Left ventricle myocardium inferior (tissue), 1 donor: ENCODE results near the gene CLEC18C. TPM values are rescaled to one million over a fixed set of nuclear protein-coding genes. Genes with fewer than 3 reads are reported as not detected.

Experiments
- DNase-seq: peaks from one replicate; pipeline ENCODE4 v3.0.0-alpha.2; 2020
- H3K27ac ChIP-seq: fragments of 200-600 bp; replicated peaks from 2 replicates; pipeline ENCODE4 v1.8.0; 2021
- H3K27me3 ChIP-seq: fragments of 200-600 bp; 2 replicates; pipeline ENCODE4 v1.8.0; 2021; ENCODE audit warnings: low read depth
- H3K36me3 ChIP-seq: fragments of 200-600 bp; 2 replicates; pipeline ENCODE4 v1.8.0; 2021
- H3K4me1 ChIP-seq: fragments of 200-600 bp; 2 replicates; pipeline ENCODE4 v1.8.0; 2021
- H3K4me3 ChIP-seq: fragments of 200-600 bp; 2 replicates; pipeline ENCODE4 v1.8.0; 2021; ENCODE audit warnings: mild to moderate bottlenecking, moderate library complexity
- H3K9me3 ChIP-seq: fragments of 200-600 bp; replicated peaks from 2 replicates; pipeline ENCODE4 v1.8.0; 2021
- intact Hi-C: fragments of 100-400 bp; cut with micrococcal nuclease; formaldehyde crosslinking; loops from one replicate; pipeline ENCODE4 v1.11.0; 2022
- total RNA-seq: library from RNA; stranded (reverse); fragmentation: NEBNext Ultra II Directional; extraction: Animal tissue kit (Norgen Biotek cat#: 25700); gene quantifications from one replicate; pipeline ENCODE4 v1.2.1, GENCODE V29; 2021
- TF ChIP-seq, protein P1 (sequence below): fragments of 200-600 bp; IDR thresholded peaks from 2 replicates; pipeline ENCODE4 v1.8.0; 2021; ENCODE audit warnings: antibody characterized with exemption, mild to moderate bottlenecking, borderline replicate concordance
- donor health status: DM: no; HTN: yes; CAD: no; lungs with severe emphysema.

CLEC18C gene
- total RNA-seq, 1 donor from 2014 or later, result not detected

DNA sequence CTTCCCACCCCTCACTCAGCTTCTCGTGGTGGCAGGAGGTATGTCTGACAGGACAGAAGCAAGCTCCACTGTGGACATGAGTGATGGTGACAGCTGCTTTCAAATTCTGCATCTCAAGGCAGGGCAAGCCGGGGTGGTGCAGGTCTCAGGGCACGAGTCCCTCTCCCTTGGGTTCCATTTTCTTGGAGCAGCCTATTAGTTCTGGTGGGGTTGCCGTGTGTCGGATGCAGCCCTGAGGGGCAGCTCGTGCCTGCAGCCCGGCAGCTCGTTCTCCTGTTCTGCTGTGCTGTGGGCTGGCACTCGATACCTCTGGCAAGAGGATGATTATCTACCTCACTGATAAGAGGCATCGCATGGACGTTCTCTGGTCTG is 16.5 kb upstream of the CLEC18C start:
- no peak overlapping the region for H3K27ac ChIP-seq
- no peaks in the 10 kb centered on the region for H3K27me3 ChIP-seq
- DNase-seq, result no peak
- H3K9me3 ChIP-seq, result no peaks in the 10 kb centered on the region
- H3K36me3 ChIP-seq, result peaks cover 97% of the 10 kb centered on the region
- TF ChIP-seq, protein P1, sequence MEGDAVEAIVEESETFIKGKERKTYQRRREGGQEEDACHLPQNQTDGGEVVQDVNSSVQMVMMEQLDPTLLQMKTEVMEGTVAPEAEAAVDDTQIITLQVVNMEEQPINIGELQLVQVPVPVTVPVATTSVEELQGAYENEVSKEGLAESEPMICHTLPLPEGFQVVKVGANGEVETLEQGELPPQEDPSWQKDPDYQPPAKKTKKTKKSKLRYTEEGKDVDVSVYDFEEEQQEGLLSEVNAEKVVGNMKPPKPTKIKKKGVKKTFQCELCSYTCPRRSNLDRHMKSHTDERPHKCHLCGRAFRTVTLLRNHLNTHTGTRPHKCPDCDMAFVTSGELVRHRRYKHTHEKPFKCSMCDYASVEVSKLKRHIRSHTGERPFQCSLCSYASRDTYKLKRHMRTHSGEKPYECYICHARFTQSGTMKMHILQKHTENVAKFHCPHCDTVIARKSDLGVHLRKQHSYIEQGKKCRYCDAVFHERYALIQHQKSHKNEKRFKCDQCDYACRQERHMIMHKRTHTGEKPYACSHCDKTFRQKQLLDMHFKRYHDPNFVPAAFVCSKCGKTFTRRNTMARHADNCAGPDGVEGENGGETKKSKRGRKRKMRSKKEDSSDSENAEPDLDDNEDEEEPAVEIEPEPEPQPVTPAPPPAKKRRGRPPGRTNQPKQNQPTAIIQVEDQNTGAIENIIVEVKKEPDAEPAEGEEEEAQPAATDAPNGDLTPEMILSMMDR, result no peak
- intact Hi-C loops, result no loop called here
- H3K4me3 ChIP-seq, result no peak overlapping the region
- no peaks in the 10 kb centered on the region for H3K4me1 ChIP-seq

DNA sequence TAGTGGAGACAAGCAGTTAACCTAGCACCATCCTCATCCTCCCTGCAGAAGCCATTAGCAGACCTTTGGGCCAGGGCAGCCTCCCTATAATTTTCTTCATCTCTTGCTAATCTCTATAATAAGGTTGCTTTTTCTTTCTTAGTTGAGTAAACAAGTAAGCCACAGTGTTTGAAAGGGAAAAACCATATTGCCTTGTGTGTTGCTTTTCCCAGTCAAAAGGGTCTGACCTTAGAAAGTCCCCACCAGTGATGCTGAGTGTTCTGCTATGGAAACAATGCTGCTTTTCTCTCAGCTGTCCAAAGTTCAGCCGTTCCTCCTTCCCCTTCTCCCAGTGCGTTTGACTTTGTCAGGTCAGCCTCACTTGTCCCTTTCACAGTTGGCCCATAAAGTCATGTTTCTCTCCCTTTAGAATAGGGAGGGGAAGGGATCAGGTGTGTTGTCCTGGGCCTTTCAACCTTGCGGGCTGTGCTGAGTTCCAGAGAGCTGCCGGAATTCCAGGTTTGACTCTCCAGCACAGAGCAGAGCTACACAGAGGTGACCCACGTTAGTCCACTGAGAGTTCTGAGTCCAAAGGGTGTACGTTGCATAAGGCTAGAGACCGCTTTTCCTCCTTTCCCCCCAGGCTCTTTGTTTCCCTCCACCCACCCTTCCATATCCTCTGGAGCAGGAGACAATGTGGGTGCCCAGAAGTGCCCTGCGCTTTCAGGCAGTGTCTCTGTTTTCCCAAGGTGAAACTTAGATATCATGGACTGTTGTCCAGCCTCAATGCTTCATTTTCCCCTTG is 15.9 kb upstream of the CLEC18C start:
- Histone ChIP-seq H3K9me3 (no peaks in the 10 kb centered on the region), H3K27ac (no peak overlapping the region), H3K27me3 (no peaks in the 10 kb centered on the region), H3K4me3 (no peak overlapping the region), H3K36me3 (peaks cover 97% of the 10 kb centered on the region), H3K4me1 (no peaks in the 10 kb centered on the region)
- intact Hi-C loops, result no loop called here
- TF ChIP-seq, protein P1, result no peak
- no peak for DNase-seq

DNA sequence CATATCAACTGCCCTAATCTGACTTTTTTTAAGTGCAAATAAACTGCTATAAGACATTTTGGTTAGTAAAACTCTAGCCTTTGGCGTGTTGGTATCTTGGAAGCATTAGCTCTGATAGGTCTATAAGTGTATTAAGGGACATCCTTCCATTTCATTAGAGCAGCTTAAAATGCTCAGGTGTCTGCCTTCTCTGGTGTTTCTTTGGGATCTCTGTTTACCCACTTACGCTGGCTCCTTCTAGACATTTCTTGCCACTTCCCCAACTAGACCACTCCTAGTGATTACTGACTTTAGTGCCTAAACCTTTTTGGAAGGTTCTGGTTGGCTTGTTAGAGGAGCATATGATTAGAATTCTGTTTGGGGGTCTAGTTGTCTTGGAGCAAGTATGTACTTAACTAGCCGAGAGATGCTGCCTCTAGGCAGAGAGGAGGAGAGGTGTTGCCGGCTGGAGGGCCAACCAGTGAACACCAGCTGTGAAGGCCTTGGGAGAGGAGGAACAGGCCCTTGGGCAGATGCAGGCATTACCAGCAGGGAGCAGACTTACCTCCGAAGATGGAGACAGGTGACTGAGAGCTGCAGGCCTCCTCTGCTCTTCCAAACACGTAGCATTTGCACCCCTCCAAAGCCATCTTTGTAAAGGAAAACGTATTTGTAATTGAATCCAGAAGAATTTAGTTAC is 15.2 kb upstream of the CLEC18C start:
- no peaks in the 10 kb centered on the region for H3K27me3 ChIP-seq
- intact Hi-C loops, result no loop called here
- no peak for DNase-seq

DNA sequence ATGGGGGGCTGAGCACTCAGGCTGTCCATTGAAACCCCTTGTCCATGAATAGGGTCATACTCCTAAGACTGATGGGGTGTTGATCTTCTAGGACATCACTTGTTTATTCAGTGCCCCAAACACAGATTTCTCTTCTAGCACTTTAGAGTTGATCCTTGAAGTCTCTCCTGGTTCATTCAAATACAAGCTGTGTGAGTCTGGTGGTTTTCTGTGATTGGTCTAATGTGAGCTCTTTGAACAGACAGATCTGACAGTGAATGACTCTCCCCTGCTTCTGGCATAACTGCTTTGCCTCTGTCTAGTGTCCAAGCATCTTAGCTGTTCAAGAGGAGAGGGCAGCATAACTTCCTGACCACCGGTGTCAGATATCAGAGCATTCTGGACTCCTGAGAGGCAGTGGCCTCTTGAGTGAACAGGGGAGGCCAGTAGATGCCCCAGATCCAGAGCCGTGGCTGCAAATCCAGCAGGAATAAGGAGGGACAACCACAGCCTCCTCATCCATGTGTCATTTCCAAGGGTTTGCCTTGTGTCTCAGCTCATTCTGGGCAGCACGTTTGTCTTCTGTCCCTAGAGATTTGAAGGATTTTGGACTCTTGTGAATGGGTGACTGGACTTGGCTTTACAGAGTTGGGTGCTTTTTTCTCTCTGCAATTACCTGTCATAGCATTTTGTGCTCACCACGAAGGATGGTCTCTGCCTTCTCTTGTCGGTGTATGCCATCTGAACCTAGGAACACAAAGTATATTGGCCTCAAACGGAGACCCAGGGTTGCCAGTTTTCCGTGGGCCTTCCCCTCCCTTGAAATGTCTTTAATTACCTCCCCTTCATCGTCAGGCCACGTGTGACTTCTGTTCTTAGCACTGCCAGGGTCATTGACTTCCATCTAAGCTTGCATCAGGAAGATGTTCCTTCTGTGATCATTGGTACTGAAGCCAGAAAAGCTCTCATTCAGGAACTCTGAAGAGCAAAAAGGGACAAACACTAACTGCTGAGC is 13.9 kb upstream of the CLEC18C start:
- Histone ChIP-seq H3K4me1 (no peaks in the 10 kb centered on the region), H3K36me3 (peaks cover 79% of the 10 kb centered on the region), H3K27ac (no peak overlapping the region), H3K9me3 (no peaks in the 10 kb centered on the region), H3K4me3 (no peak overlapping the region), H3K27me3 (no peaks in the 10 kb centered on the region)
- TF ChIP-seq, protein P1, result no peak
- intact Hi-C loops, result no loop called here
- no peak for DNase-seq

More for the DNA sequence above, 15.2 kb upstream of the CLEC18C start:
- Histone ChIP-seq H3K36me3 (peaks cover 92% of the 10 kb centered on the region), H3K4me3 (no peak overlapping the region), H3K4me1 (no peaks in the 10 kb centered on the region), H3K9me3 (no peaks in the 10 kb centered on the region), H3K27ac (no peak overlapping the region)
- TF ChIP-seq, protein P1, result no peak

DNA sequence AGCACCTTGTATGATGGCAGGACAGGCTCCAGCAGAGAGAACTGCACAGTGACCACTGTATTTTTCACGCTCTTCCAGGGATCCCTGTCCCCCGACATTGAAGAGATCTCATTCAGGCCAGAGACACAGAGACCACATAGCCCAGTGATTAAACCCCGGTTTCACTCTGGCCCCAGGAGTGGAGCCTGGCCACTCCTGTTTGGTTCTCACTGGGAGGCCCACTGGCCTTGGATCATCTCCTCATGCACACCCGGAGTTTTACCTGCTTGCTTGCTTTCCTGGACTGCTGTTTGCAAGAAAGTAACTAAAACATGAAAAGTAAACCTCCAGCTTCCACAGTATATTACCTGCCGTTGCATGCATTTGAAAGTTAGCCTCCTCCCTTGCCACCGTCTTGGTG is 13.2 kb upstream of the CLEC18C start:
- Histone ChIP-seq H3K36me3 (peaks cover 72% of the 10 kb centered on the region), H3K4me3 (no peak overlapping the region), H3K27me3 (no peaks in the 10 kb centered on the region), H3K9me3 (no peaks in the 10 kb centered on the region), H3K27ac (no peak overlapping the region), H3K4me1 (no peaks in the 10 kb centered on the region)
- TF ChIP-seq, protein P1, result no peak
- intact Hi-C loops, result no loop called here
- DNase-seq, result no peak
